H1 (cell line): ENCODE measurements around the gene RAB3B.

Experiments used
- CBX5 ChIP-seq: fragments of 300-800, 300-1000 bp; sonication (generic); IDR thresholded peaks from 2 replicates; pipeline ENCODE4 v1.7.1; 2016; ENCODE audit warnings: antibody characterized with exemption, low read length, low read depth
- CHD2 ChIP-seq: IDR thresholded peaks from 2 replicates; pipeline ENCODE4 v1.6.1; 2012; ENCODE audit warnings: low read length, improper control_type of control experiment

GRCh38 chr1:51960262-51960661 is 30.2 kb downstream of the RAB3B start:
- TF ChIP-seq CHD2 (no peak), CBX5 (no peak)
